ENCODE data around the gene TSEN54.

TSEN54 gene

GRCh38 chr17:75489511-75489955, 26.8 kb upstream of the TSEN54 start:
- DNase-seq, result no peak

DNA sequence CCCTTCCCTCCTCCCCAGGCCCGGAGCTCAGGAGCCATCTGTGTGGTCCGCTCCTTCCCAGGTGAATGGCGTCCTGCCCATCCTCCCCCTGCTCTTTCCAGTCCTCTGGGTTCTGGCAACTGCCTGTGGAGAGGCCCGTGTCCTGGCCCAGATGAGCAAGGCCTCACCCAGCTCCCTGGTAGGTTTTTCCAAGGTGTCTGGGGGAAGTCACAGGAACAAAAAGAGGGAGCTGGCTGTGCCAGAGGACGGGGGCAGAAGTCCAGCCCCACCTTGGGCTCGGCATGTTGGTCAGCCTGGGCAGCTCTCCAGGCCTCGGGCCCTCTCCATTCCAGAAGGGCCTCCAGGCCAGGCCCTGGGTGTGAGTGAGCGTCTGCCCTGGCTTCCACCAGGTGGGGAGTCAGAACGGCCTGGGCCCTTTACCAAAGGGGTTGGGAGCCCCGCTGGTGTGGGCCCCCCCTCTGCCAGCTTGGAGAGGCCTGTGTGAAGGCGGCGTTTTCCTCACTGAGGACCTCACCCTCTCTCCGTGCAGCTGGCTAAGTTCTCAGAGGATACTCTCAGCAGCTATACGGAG, 26.1 kb upstream of the TSEN54 start:
- DNase-seq, result no peak

DNA sequence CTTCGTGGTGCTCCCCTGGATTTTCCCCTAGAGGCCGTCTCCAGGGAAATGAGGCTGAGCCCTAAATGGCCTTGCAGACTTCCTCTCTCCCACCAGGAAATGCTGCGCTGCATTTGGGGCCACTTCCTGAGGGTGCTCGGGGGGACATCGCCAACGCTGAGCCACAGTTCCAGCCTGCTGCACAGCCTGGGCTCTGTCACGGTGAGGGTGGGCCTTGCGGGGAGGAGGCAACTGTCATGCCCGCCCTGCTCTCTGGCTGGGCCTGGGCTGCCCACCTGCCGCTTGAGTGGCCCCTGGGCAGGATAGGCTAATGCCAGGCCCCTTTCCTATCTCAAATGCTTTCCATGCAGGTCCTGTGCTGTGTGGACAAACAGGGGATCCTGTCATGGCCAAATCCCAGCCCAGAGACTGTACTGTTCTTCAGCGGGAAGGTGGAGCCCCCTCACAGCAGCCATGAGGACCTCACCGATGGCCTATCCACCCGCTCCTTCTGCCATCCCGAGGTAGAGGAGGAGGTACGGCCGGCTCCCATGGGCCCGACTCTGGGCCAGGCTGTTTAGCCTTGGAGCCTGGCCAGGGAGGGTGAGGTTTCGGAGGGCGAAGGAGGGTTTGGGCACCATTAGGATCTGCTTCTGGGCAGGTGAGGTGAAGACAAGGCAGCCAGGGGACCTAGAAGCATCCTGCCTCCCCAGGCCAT, 25.2 kb upstream of the TSEN54 start:
- DNase-seq, result no peak

- no peak for DNase-seq
Observed at GRCh38 chr17:75491680-75492079, 24.6 kb upstream of the TSEN54 start.

- no peak for DNase-seq
Observed at GRCh38 chr17:75492555-75493168, 23.7 kb upstream of the TSEN54 start.

- no peak for DNase-seq
Observed at GRCh38 chr17:75493476-75494129, 22.7 kb upstream of the TSEN54 start.

- DNase-seq, result no peak
Observed at GRCh38 chr17:75494326-75494877, 21.9 kb upstream of the TSEN54 start.

DNA sequence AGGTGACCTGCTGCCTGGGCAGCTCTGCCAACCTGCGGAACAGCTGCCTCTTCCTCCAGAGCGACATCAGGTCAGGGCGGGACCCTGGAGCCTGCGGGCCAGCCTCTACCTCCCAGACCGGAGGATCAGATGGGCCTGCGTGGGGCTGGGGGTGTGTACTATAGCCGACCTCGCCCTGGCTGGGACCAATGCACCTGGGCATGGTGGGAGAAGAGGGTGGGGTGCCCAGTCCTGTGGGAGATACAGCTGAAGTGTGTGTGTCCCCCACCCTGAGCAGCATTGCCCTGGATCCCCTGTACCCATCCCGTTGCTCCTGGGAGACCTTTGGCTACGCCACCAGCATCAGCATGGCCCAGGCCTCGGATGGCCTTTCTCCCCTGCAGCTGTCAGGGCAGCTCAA, 20.3 kb upstream of the TSEN54 start:
- no peak for DNase-seq

DNA sequence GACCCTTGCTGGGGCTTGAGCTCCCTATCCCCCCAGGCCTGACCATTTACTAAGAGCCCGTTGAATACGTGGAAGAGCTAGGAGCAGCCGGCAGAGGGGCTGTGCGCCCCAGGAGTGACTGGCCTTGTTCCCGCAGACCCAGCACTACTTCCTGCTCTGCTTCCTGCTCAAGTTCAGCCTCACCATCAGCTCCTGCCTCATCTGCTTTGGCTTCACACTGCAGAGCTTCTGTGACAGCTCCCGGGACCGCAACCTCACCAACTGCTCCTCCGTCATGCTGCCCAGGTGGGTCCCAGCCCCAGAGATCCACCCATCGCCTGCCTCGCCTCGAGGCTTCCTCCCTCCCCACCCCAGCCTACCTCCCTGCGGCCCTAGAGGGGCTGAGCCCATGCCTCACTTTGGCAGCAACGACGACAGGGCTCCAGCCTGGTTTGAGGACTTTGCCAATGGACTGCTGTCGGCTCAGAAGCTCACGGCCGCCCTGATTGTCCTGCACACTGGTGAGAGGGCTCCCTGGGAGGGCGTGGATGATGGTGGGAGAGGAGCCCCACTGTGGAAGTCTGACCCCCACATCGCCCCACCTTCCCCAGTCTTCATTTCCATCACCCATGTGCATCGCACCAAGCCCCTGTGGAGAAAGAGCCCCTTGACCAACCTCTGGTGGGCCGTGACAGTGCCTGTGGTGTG, 18.1 kb upstream of the TSEN54 start:
- no peak for DNase-seq

DNA sequence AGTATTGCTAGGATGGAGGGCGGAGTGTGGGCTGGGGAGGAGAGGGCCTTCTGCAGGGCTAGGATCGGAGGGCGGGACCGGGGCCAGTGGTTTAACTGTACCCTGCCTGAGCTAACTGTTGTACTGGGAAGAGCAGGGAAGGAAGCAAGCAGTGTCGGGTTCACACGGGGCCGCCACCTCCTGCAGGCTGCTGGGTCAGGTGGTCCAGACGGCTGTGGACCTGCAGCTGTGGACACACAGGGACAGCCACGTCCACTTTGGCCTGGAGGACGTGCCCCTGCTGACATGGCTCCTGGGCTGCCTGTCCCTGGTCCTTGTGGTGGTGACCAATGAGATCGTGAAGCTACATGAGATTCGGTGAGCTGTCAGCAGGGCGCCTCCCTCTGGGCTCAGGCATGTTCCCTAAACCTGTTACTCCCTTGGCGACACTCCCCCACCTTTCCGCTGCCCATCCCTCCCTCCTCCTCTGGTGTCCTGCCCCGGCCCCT, 17.6 kb upstream of the TSEN54 start:
- DNase-seq, result no peak

DNA sequence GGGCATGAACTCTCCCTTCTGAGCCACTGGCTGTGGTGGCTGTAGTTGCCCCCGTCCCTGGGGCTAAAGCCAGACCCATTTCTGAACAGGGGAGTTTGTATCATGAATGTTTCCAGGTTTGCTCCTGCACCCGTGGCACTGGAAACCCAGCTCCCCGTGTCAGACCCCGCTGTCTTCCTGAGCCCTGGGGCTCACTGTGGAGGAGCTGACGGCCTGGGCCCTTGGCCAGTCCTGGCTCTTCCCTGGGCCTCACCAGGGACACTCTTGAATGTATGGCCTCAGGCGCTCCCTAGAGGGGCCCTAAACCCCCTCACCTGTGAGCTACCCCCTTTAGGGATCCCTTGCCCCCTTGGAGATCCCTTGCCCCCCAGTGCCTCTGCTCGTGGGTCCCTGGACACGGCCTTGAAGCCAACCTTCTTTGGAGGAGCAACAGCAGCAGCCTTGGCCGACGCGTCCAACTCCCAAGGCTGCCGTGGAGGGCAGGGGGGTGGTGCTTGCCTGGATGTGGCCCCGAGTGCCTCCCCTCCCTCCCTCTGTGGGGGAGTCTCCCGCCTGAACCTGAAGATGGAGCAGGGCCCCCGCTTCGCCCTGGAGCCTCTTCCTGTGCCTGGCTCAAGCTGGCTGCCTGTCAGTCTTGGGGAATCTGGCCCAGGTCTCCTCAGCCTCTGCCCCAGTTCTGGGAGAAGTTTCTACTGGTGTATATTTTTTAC, 16.9 kb upstream of the TSEN54 start:
- no peak for DNase-seq

DNA sequence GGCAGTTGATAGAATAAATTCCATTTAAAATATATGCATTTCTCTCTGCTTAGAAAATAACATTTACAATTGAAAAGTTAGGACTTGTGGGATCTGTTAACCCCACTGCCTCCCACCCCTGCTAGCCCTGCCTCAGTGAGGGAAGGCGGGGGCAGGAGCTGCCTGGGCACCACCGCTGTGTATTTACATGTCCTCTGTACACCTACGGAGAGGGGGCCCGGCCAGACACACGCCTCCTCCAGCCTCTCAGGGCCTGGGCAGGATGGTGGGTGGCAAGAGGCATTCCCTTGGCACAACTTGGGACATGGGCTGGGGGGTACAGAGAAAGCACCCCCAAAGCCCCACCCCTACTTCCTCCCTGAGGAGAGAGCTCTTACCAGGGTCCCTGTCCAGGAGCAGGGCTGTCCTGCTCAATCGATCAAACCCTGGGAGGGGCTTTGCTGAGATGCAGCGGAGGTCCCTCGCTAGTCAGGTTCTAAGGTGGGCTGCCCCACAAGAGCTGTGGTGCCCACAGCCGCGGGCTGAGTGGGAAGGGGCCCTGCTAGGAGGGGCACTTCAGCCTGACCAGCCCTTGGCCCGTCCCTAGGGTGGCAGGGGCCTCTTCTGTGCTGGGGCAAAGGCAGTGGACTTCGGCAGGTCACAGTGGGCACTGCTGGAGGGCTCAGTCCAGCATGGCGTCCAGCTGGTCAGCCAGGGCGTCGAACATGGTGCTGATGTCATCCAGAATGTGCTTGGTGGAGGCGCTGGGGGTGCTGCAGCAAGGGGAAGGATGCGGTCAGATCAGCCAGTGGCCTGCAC, 15.7 kb upstream of the TSEN54 start:
- no peak for DNase-seq

DNA sequence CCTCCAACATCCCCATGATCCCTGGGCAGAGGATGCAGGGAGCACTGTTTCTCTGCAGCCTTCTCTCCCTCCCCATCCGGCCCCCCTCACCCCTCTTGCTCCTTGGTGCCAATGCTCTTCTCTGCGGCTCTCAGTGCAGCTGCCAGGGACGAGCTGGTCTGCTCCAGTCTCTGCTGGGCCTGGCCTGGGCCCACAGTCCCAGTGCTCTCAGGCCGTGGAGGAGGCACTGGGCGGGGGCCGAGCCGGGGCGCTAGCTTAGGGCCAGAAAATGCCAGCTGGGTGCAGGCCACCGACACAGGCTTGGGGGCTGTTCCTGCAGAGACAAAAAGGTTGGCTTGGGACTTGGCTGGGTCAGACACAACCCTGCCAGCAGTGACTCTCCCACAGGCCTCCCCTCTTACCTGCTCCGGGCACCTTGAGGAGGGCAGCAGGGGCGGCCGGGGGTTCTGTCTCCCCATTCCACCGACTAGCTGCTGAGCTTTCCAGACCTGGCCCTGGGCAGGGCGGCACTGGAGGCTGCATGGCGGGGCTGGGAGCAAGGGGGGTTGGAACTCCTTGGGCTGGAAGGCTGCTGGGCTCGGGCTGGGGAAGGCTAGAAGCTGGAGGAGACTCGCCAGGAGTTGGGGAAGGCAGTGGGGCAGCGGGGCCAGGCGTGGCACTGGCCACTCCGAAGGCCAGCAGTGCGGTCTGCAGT, 14.8 kb upstream of the TSEN54 start:
- DNase-seq, result no peak

DNA sequence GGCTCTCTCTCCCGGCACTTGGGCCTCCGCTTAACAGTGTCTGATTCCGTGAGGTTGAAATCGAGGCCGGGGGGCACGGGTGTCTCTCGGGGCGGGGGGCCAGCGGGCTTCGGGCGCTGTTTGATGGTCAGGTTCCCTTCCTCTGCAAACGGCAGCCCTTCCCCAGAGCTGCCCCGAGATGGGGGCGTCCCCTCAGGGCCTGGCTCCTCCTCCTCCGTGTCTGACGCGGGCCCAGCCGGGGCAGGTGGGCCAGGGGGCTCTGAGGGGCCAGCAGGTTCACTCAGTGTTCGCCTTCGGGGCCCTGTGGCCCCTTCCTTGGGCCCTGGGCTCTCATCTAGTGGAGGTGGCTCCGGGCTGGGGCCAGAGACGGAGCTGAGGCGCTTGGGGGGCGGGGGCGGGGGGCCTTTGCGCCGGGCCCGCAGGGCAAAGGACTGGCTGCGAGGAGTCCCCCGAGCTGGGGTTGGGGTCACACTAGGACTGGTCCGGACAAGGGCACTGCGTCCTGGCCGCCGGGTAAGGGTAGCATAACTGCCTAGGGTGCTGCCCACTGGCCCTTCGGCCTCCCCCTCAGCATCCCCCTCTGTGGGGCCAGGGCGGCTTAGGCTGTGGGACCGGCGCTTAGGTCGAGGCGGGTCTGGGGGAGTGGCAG, 14.1 kb upstream of the TSEN54 start:
- DNase-seq, result no peak

DNA sequence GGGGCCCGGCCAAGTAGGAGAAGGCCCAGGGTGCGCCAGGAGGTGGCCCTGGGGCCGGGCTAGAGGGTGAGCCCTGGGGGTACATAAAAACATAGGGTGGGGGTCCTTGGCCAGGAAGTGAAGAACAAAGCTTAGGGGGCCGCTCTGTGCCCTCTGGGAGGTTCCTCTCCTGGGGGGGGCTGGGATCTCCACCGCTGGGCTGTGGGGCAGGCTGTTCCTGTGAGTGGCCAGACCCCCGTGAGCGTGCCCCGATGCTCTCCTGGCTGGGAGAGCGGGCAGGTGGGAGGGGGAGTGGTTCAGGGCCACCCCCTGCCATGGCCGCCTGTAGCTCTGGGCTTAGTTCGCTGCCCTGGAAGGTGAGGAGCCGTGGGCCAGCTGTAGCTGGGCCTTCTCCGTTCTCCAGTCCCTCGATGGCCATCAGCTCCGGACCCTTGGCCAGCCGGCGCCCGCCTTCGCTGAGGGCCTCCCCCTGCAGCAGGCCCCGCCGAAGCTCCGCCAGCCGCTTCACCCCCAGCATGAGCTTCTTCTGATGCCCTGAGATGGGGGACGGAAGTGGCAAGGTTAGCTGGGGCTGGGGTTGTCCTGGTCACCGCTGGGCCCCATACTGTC, 13.5 kb upstream of the TSEN54 start:
- DNase-seq, result no peak

DNA sequence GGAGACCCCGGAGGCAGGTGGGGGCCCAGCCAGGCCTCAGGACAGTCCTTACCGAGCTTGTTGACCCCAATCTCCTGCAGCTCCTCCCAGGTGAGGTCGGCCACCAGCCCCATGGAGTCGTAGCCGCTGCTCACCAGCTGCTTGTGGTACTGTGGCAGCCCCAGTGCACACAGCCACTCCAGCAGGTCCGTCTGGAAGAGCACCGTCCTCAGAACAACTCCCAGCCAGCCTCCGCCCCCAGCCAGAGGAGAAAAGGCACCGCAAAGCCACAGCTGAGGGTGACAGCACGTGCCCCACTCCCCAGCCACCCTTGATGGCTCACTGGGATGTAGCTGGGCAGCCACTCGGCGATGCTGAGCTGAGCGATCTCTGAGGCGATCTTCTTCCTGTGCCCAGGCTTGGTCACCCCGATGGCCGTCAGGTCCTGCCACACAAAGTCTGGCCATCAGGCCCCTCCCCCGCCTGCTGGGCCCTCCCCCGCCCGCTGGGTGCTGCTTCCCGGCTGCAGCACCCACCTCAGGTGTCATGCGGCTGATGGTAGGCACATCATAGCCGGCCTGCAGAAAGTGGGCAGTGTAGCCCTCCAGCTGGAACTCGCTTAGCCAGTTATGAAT, 12.9 kb upstream of the TSEN54 start:
- DNase-seq, result no peak

DNA sequence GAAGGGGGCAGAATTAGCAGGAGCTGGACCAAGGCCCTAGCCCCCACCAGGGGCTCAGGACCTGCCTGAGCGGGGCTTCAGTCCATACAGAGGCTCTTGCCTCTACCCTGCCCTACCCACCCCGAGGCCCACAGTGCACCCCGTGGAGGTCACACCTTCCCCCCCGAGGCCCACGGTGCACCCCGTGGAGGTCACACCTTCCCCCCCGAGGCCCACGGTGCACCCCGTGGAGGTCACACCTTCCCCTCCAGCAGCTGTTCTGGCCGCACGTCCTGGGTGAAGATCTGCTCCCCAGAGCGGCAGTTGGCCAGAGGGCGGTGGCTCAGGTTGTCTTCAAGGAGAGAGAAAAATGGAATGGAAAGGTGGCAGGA, 12.4 kb upstream of the TSEN54 start:
- no peak for DNase-seq

DNA sequence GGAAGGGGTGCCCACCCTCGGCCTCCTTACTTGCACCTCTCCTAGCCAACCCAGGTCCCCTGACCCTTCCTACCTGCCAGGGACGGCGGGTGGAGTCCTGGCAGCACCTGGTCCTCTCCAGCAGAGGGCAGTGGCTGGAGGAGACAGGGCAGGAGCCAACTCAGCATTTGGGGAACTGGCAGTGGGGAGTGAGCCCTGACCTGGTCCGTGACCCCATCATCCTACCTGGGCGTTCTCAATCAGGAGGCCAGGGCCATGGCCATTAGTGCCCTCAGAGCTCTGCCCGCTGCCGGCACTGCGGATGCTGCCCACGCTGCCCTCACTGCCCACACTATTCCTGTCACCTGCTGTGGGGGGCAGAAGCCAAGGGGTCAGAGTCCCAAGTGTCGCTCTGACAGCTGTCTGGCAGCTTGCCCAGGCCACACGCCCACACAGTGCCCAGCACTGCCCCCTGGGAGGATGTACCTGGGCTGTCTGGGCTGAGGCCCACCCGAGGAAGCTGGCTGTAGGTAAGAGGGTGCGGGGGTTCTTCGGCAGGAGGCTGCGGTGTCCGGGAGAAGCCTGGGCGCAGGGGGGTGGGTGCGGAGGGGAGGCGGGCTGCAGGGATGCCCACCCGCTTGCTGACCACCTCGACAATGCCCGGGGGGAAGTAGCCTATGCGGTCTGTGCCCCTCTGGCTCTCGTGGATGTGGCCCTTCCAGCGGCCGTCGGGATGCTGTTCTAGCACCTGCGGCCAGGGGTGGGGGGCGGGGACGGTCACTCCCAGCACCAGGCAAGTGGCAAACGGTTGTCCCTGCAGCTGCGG, 11.8 kb upstream of the TSEN54 start:
- DNase-seq, result peak; percentile 22

GRCh38 chr17:75505152-75505409, 11.2 kb upstream of the TSEN54 start:
- no peak for DNase-seq
